HL-60 (cell line): ENCODE measurements around the gene KRTAP5-7.
A peak's percentile ranks its signal among the peaks of the same experiment; 100 is the strongest.

ENCODE experiments used
- DNase-seq, 2 experiments: peaks; one replicate each; pipeline ENCODE4 v3.0.0-alpha.2; 2010 to 2020; ENCODE audit warnings: low read depth in 1 of 2, low spot score in 1 of 2
- H3K27ac ChIP-seq: fragments of 250-450 bp; sonication (Bioruptor Pico); replicated peaks from 2 replicates; pipeline ENCODE4 v1.5.1; 2020; ENCODE audit warnings: mild to moderate bottlenecking, moderate library complexity
- H3K27me3 ChIP-seq: fragments of 250-450 bp; sonication (Bioruptor Pico); 2 replicates; pipeline ENCODE4 v1.5.1; 2021; ENCODE audit warnings: mild to moderate bottlenecking, moderate library complexity; ENCODE audit not compliant: insufficient read depth, poor library complexity, severe bottlenecking
- H3K4me3 ChIP-seq: replicated peaks from 2 replicates; pipeline ENCODE4 v1.5.1; 2011; ENCODE audit warnings: mild to moderate bottlenecking, control low read depth, low read length; ENCODE audit not compliant: insufficient read depth
- GABPA ChIP-seq: IDR thresholded peaks from 2 replicates; pipeline ENCODE4 v1.6.1; 2012; ENCODE audit warnings: low read depth
- POLR2AphosphoS5 ChIP-seq: IDR thresholded peaks from 2 replicates; pipeline ENCODE4 v1.6.1; 2012; ENCODE audit warnings: low read depth
- SPI1 ChIP-seq: IDR thresholded peaks from 2 replicates; pipeline ENCODE4 v1.6.1; 2012; ENCODE audit warnings: low read depth, mild to moderate bottlenecking, borderline replicate concordance
- TF ChIP-seq, protein P1 (sequence below): IDR thresholded peaks from one replicate; pipeline ENCODE4 v1.5.1; 2011; ENCODE audit warnings: low read length, control low read depth, inconsistent platforms; ENCODE audit not compliant: insufficient read depth
- TF ChIP-seq, protein P2 (sequence below): IDR thresholded peaks from 2 replicates; pipeline ENCODE4 v1.6.1; 2012; ENCODE audit warnings: low read depth; ENCODE audit not compliant: insufficient replicate concordance

The KRTAP5-7 gene

GRCh38 chr11:71491531-71491930 is 35.5 kb upstream of the KRTAP5-7 start:
- Histone ChIP-seq H3K27me3 (no peaks in the 10 kb centered on the region), H3K4me3 (no peak overlapping the region), H3K27ac (no peak overlapping the region)
- DNase-seq: no peak
- TF ChIP-seq, protein P1, sequence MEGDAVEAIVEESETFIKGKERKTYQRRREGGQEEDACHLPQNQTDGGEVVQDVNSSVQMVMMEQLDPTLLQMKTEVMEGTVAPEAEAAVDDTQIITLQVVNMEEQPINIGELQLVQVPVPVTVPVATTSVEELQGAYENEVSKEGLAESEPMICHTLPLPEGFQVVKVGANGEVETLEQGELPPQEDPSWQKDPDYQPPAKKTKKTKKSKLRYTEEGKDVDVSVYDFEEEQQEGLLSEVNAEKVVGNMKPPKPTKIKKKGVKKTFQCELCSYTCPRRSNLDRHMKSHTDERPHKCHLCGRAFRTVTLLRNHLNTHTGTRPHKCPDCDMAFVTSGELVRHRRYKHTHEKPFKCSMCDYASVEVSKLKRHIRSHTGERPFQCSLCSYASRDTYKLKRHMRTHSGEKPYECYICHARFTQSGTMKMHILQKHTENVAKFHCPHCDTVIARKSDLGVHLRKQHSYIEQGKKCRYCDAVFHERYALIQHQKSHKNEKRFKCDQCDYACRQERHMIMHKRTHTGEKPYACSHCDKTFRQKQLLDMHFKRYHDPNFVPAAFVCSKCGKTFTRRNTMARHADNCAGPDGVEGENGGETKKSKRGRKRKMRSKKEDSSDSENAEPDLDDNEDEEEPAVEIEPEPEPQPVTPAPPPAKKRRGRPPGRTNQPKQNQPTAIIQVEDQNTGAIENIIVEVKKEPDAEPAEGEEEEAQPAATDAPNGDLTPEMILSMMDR: no peak
- TF ChIP-seq, protein P2, sequence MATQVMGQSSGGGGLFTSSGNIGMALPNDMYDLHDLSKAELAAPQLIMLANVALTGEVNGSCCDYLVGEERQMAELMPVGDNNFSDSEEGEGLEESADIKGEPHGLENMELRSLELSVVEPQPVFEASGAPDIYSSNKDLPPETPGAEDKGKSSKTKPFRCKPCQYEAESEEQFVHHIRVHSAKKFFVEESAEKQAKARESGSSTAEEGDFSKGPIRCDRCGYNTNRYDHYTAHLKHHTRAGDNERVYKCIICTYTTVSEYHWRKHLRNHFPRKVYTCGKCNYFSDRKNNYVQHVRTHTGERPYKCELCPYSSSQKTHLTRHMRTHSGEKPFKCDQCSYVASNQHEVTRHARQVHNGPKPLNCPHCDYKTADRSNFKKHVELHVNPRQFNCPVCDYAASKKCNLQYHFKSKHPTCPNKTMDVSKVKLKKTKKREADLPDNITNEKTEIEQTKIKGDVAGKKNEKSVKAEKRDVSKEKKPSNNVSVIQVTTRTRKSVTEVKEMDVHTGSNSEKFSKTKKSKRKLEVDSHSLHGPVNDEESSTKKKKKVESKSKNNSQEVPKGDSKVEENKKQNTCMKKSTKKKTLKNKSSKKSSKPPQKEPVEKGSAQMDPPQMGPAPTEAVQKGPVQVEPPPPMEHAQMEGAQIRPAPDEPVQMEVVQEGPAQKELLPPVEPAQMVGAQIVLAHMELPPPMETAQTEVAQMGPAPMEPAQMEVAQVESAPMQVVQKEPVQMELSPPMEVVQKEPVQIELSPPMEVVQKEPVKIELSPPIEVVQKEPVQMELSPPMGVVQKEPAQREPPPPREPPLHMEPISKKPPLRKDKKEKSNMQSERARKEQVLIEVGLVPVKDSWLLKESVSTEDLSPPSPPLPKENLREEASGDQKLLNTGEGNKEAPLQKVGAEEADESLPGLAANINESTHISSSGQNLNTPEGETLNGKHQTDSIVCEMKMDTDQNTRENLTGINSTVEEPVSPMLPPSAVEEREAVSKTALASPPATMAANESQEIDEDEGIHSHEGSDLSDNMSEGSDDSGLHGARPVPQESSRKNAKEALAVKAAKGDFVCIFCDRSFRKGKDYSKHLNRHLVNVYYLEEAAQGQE: no peak
- TF ChIP-seq POLR2AphosphoS5 (no peak), GABPA (no peak), SPI1 (no peak)

GRCh38 chr11:71491940-71492339 is 35.1 kb upstream of the KRTAP5-7 start:
- TF ChIP-seq, protein P2: no peak
- peak; percentile 6; the same call in 1 of the 2 replicates for TF ChIP-seq SPI1
- Histone ChIP-seq H3K27me3 (no peaks in the 10 kb centered on the region), H3K27ac (no peak overlapping the region), H3K4me3 (no peak overlapping the region)
- no peak for DNase-seq

GRCh38 chr11:71495286-71496230 is 31.5 kb upstream of the KRTAP5-7 start:
- DNase-seq: no peak
- Histone ChIP-seq H3K4me3 (no peak overlapping the region), H3K27ac (no peak overlapping the region), H3K27me3 (no peaks in the 10 kb centered on the region)
- TF ChIP-seq SPI1: no peak
- TF ChIP-seq POLR2AphosphoS5: no peak
- TF ChIP-seq GABPA: no peak
- TF ChIP-seq, protein P1: no peak
- TF ChIP-seq, protein P2: no peak
